A673 (cell line): ENCODE results near the gene ULK4. TPM values are rescaled to one million over a fixed set of nuclear protein-coding genes. Genes with fewer than 3 reads are reported as not detected.

Source experiments
- BruUV-seq: library from RNA; stranded (reverse); fragments of 400-500 nt; replicated peaks from 2 replicates; lab custom pipeline; 2021; lab: Mats Ljungman, UMichigan
- CTCF ChIA-PET: fragments of 300-600 bp; sonication (Branson Sonifier 250); formaldehyde crosslinking; loops from one replicate; lab custom pipeline; 2022; ENCODE audit warnings: antibody characterized with exemption; lab: Charles Lee
- POLR2A ChIA-PET: fragments of 300-600 bp; sonication (Branson Sonifier 250); formaldehyde crosslinking; loops from one replicate; lab custom pipeline; 2022; ENCODE audit warnings: antibody characterized with exemption; ENCODE audit not compliant: low non-redundant PET; lab: Charles Lee
- DNase-seq: peaks from one replicate; pipeline ENCODE4 v3.0.0-alpha.2; 2015; ENCODE audit warnings: low spot score
- H3K27ac ChIP-seq: fragments of 200-600 bp; sonication (generic); 2 replicates; pipeline ENCODE4 v1.5.1; 2016; ENCODE audit warnings: mixed run types, low read depth, mild to moderate bottlenecking, mixed read lengths, antibody characterized with exemption, low read length; ENCODE audit not compliant: poor library complexity, severe bottlenecking
- H3K27me3 ChIP-seq: fragments of 200-600 bp; sonication (generic); replicated peaks from 2 replicates; pipeline ENCODE4 v1.6.1; 2017; ENCODE audit warnings: mixed run types, low read depth, mild to moderate bottlenecking, mixed read lengths, antibody characterized with exemption, low read length; ENCODE audit not compliant: insufficient read depth, poor library complexity
- H3K36me3 ChIP-seq: fragments of 200-600 bp; sonication (generic); 2 replicates; pipeline ENCODE4 v1.6.1; 2016; ENCODE audit warnings: mixed run types, mild to moderate bottlenecking, mixed read lengths, antibody characterized with exemption, low read length; ENCODE audit not compliant: insufficient read depth, poor library complexity, severe bottlenecking
- H3K4me1 ChIP-seq: fragments of 200-600 bp; sonication (generic); 2 replicates; pipeline ENCODE4 v1.6.1; 2017; ENCODE audit warnings: mixed run types, mild to moderate bottlenecking, mixed read lengths, antibody characterized with exemption, low read length; ENCODE audit not compliant: insufficient read depth, poor library complexity, severe bottlenecking
- H3K4me3 ChIP-seq: fragments of 200-600 bp; sonication (generic); 2 replicates; pipeline ENCODE4 v1.5.1; 2016; ENCODE audit warnings: low read depth, mixed run types, mild to moderate bottlenecking, mixed read lengths, low read length; ENCODE audit not compliant: poor library complexity, severe bottlenecking
- H3K9me3 ChIP-seq: fragments of 200-600 bp; sonication (generic); 2 replicates; pipeline ENCODE4 v1.6.1; 2016; ENCODE audit warnings: mixed run types, low read depth, mild to moderate bottlenecking, mixed read lengths, antibody characterized with exemption, low read length; ENCODE audit not compliant: poor library complexity, severe bottlenecking
- EZH2 ChIP-seq: fragments of 200-600 bp; sonication (generic); IDR thresholded peaks from 2 replicates; pipeline ENCODE4 v1.6.1; 2017; ENCODE audit warnings: borderline replicate concordance, low read depth, mild to moderate bottlenecking, mixed read lengths, antibody characterized with exemption, low read length; ENCODE audit not compliant: poor library complexity, severe bottlenecking
- intact Hi-C: fragments of 100-400 bp; cut with micrococcal nuclease; formaldehyde crosslinking; loops from one replicate; pipeline ENCODE4 v1.10.0; 2022; ENCODE audit not compliant: unreplicated experiment
- total RNA-seq: library from RNA; stranded (reverse); gene quantifications from 2 replicates; pipeline ENCODE4 v1.2.3, GENCODE V29; 2021
- TF ChIP-seq, protein P1 (sequence below): fragments of 300-800, 200-600 bp; sonication (generic); conservative IDR thresholded peaks from 2 replicates; pipeline ENCODE4 v1.5.1; 2017; ENCODE audit warnings: low read depth, mild to moderate bottlenecking, antibody characterized with exemption, low read length, moderate library complexity, mixed read lengths

ULK4 gene
- total RNA-seq, 1 experiment from 2014 or later: 7.4 TPM

DNA sequence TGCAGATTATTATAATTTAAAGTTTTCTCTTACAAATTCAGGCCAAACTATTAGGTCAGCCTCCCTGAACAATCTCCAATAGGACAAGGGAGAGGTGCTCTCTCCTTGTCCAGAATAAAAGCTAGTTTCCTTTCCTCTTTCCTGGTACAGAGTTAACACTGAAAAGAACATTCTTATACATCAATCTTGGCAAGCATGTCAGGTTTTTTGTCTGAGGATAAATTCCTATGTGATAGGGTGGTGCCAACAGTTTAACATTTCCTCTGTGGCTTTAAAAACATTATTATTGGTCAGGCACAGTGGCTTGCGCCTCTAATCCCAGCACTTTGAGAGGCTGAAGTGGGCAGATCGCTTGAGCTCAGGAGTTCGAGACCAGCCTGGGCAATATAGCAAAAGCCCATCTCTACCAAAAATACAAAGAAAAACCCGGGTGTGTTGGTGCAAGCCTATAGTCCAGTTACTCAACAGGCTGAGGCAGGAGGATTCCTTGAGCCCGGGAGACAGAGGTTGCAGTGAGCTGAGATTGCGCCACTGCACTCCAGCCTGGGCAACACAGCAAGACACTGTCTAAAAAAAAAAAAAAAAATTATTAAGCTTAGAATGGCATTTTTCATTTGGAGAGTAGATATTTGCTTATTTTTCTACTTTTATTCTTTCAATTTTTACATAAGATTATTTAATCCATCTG lies 13.7 kb upstream of the ULK4 start:
- no peaks in the 10 kb centered on the region for H3K27me3 ChIP-seq
- no peaks in the 10 kb centered on the region for H3K4me1 ChIP-seq
- no peak overlapping the region for H3K4me3 ChIP-seq
- BruUV-seq: no TSS peak
- ChIA-PET POLR2A (no interaction called here), CTCF (no interaction called here)
- DNase-seq: no peak
- no peak overlapping the region for H3K27ac ChIP-seq
- H3K36me3 ChIP-seq: no peaks in the 10 kb centered on the region
- TF ChIP-seq, protein P1, sequence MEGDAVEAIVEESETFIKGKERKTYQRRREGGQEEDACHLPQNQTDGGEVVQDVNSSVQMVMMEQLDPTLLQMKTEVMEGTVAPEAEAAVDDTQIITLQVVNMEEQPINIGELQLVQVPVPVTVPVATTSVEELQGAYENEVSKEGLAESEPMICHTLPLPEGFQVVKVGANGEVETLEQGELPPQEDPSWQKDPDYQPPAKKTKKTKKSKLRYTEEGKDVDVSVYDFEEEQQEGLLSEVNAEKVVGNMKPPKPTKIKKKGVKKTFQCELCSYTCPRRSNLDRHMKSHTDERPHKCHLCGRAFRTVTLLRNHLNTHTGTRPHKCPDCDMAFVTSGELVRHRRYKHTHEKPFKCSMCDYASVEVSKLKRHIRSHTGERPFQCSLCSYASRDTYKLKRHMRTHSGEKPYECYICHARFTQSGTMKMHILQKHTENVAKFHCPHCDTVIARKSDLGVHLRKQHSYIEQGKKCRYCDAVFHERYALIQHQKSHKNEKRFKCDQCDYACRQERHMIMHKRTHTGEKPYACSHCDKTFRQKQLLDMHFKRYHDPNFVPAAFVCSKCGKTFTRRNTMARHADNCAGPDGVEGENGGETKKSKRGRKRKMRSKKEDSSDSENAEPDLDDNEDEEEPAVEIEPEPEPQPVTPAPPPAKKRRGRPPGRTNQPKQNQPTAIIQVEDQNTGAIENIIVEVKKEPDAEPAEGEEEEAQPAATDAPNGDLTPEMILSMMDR: no peak
- no peak for TF ChIP-seq EZH2
- intact Hi-C loops: no loop called here
- H3K9me3 ChIP-seq: no peaks in the 10 kb centered on the region

DNA sequence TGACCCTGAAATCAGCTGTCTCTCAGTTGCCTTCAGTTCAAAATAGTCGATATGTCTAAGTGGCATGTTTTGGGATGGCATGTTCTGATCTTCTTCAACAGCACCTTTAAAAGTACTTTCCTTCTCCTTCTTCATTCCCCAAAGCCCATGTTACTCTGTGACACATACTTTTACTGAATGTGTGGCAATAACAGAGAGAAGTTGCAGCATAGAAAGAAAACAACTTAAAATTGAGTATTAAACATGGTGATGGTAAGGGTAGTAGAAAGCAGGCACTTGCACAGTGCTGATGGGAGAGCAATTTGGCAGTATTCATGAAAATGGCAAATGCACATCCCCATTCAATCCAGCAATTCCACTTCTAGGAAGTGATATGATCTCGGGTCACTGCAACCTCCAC lies 12.3 kb upstream of the ULK4 start:
- H3K9me3 ChIP-seq: no peaks in the 10 kb centered on the region
- no peak for TF ChIP-seq EZH2
- TF ChIP-seq, protein P1: no peak
- no peak for DNase-seq
- H3K36me3 ChIP-seq: no peaks in the 10 kb centered on the region
- intact Hi-C loops: no loop called here
- H3K4me1 ChIP-seq: no peaks in the 10 kb centered on the region
- H3K27ac ChIP-seq: no peak overlapping the region
- no TSS peak for BruUV-seq
- ChIA-PET POLR2A (no interaction called here), CTCF (no interaction called here)
- no peaks in the 10 kb centered on the region for H3K27me3 ChIP-seq
- H3K4me3 ChIP-seq: no peak overlapping the region

DNA sequence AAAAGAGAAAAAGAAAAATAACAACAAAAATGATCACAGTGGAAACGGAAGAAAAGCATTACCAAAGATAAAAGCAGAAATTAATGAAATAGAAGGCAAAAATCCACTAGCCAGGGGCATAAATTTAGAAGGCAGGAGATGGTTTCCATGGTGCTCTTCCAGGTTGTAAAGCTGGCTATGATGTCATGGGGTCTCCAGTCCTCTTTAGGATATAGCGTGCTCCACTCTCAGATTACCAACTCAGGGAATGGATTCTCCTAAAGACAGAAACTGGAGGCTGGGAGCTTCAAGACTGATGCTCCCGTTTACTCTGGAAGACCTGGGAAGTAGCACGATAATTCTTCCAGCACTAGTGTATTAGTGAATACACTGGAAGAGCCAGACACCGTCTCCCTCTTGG lies 10.9 kb upstream of the ULK4 start:
- CTCF ChIA-PET: no interaction called here
- H3K27ac ChIP-seq: no peak overlapping the region
- POLR2A ChIA-PET: interaction anchor here (0.6 kb wide), 1 partner anchor 45 kb away, joined by 8 read pairs; no protein-coding TSS in a partner anchor
- H3K36me3 ChIP-seq: no peaks in the 10 kb centered on the region
- DNase-seq: no peak
- H3K4me1 ChIP-seq: no peaks in the 10 kb centered on the region
- no peak overlapping the region for H3K4me3 ChIP-seq
- intact Hi-C loops: no loop called here
- no peaks in the 10 kb centered on the region for H3K27me3 ChIP-seq
- no TSS peak for BruUV-seq
- no peaks in the 10 kb centered on the region for H3K9me3 ChIP-seq
- no peak for TF ChIP-seq EZH2
- TF ChIP-seq, protein P1: no peak
